HG03196 (cell line): ENCODE results near the gene PYY.
"Not testable (repeated sequence)": the region's sequence is repeated elsewhere in the genome, so short reads cannot be mapped to it uniquely, and the experiment has no call there.

Experiments used
- ATAC-seq: cut with Tn5 transposase; IDR thresholded peaks from one replicate; pipeline ENCODE4 v1.9.1; 2021; ENCODE audit not compliant: unreplicated experiment

The PYY gene

GRCh38 chr17:43949781-43950180 is 4.0 kb downstream of the PYY start:
- no peak for ATAC-seq

GRCh38 chr17:43946781-43947180 is 7.0 kb downstream of the PYY start:
- ATAC-seq = no peak

- ATAC-seq = no peak
These were observed 8.5 kb downstream of the PYY start for GRCh38 chr17:43945074-43945829.

- no peak for ATAC-seq
These were observed 11.6 kb downstream of the PYY start, which contains the start of gene PPY for GRCh38 chr17:43942051-43942685. Gene PPY, minus strand, starts transcription at chr17:43942476. Its CDS starts 822 bp downstream, at chr17:43941654.

- no peak for ATAC-seq
These were observed 13.1 kb downstream of the PYY start for GRCh38 chr17:43940630-43941029.

GRCh38 chr17:43939886-43940285 is 13.9 kb downstream of the PYY start:
- no peak for ATAC-seq

GRCh38 chr17:43939452-43939851 is 14.3 kb downstream of the PYY start:
- ATAC-seq = not testable (repeated sequence)

GRCh38 chr17:43938838-43939182 is 14.9 kb downstream of the PYY start:
- no peak for ATAC-seq

- no peak for ATAC-seq
These were observed 17.3 kb downstream of the PYY start for GRCh38 chr17:43936434-43936833.

- ATAC-seq = no peak
These were observed 17.8 kb downstream of the PYY start for GRCh38 chr17:43935926-43936261.

- no peak for ATAC-seq
These were observed 18.4 kb downstream of the PYY start for GRCh38 chr17:43935204-43935925.

- ATAC-seq = no peak
These were observed 20.8 kb downstream of the PYY start for GRCh38 chr17:43932923-43933322.

- ATAC-seq = no peak
These were observed 21.4 kb downstream of the PYY start for GRCh38 chr17:43932357-43932756.

- ATAC-seq = no peak
These were observed 22.6 kb downstream of the PYY start for GRCh38 chr17:43931062-43931571.

GRCh38 chr17:43928609-43929008 is 25.1 kb downstream of the PYY start:
- no peak for ATAC-seq

- ATAC-seq = not testable (repeated sequence)
These were observed 25.8 kb downstream of the PYY start for GRCh38 chr17:43927929-43928328.

GRCh38 chr17:43927060-43927864 is 26.5 kb downstream of the PYY start:
- ATAC-seq = no peak

- no peak for ATAC-seq
These were observed 29.2 kb downstream of the PYY start for GRCh38 chr17:43924558-43924957.

GRCh38 chr17:43920500-43921095 is 33.1 kb downstream of the PYY start:
- ATAC-seq = no peak

- no peak for ATAC-seq
These were observed 35.7 kb downstream of the PYY start for GRCh38 chr17:43918026-43918389.
